ENCODE data around the gene MIEF1. TPM values are rescaled to one million over a fixed set of nuclear protein-coding genes. Genes with fewer than 3 reads are reported as not detected.

The MIEF1 gene
- total RNA-seq, 1 experiment from 2014 or later = 29.9 TPM

GRCh38 chr22:39535831-39536449 is 33.9 kb downstream of the MIEF1 start:
- in situ Hi-C loops (cut with HindIII; ENCODE audit: low pct_unique_long_range_greater_than_20kb, low sequenced_read_pairs) (no loop called here), intact Hi-C loops (cut with micrococcal nuclease; ENCODE audit: unreplicated experiment) (loop anchor here (5.0 kb wide), 1 partner anchor 501 kb away; no protein-coding TSS in a partner anchor)
- peaks cover 4% of the 10 kb centered on the region; the same call in 1 of the 2 replicates for H3K36me3 ChIP-seq (ENCODE audit: control insufficient read depth, insufficient read depth, low read length)
- H3K9me3 ChIP-seq (ENCODE audit: control insufficient read depth, insufficient read depth, low read depth, low read length) = no peaks in the 10 kb centered on the region
- ChIA-PET POLR2A (no interaction called here), CTCF (interaction anchor here (0.5 to 1.5 kb wide), 2 partner anchors 489 to 1748 kb away, joined by 4 to 5 read pairs; no protein-coding TSS in a partner anchor)
- ATAC-seq (no peak), DNase-seq (ENCODE audit: low read depth, low spot score) (no peak)
- no TSS peak for BruUV-seq (replicated peaks)
- peaks cover 17% of the 10 kb centered on the region for H3K4me1 ChIP-seq (ENCODE audit: control insufficient read depth, insufficient read depth, low read length)
- H3K27me3 ChIP-seq (ENCODE audit: control insufficient read depth, insufficient read depth, low read length) = no peaks in the 10 kb centered on the region
- no peak overlapping the region for H3K27ac ChIP-seq (ENCODE audit: low read length)
- TF ChIP-seq, protein P1, sequence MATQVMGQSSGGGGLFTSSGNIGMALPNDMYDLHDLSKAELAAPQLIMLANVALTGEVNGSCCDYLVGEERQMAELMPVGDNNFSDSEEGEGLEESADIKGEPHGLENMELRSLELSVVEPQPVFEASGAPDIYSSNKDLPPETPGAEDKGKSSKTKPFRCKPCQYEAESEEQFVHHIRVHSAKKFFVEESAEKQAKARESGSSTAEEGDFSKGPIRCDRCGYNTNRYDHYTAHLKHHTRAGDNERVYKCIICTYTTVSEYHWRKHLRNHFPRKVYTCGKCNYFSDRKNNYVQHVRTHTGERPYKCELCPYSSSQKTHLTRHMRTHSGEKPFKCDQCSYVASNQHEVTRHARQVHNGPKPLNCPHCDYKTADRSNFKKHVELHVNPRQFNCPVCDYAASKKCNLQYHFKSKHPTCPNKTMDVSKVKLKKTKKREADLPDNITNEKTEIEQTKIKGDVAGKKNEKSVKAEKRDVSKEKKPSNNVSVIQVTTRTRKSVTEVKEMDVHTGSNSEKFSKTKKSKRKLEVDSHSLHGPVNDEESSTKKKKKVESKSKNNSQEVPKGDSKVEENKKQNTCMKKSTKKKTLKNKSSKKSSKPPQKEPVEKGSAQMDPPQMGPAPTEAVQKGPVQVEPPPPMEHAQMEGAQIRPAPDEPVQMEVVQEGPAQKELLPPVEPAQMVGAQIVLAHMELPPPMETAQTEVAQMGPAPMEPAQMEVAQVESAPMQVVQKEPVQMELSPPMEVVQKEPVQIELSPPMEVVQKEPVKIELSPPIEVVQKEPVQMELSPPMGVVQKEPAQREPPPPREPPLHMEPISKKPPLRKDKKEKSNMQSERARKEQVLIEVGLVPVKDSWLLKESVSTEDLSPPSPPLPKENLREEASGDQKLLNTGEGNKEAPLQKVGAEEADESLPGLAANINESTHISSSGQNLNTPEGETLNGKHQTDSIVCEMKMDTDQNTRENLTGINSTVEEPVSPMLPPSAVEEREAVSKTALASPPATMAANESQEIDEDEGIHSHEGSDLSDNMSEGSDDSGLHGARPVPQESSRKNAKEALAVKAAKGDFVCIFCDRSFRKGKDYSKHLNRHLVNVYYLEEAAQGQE (IDR thresholded peaks at IDR 0.05; ENCODE audit: insufficient read depth in 1 of 2, low read depth in 2 of 2, low read length in 1 of 2) = no peak
- TF ChIP-seq TCF7L2 (IDR thresholded peaks at IDR 0.05; ENCODE audit: low read depth, low read length) (no peak), CTCF (IDR thresholded peaks at IDR 0.05) (no peak), POLR2AphosphoS5 (IDR thresholded peaks at IDR 0.05; ENCODE audit: low read depth, low read length) (no peak), SIN3A (IDR thresholded peaks at IDR 0.05; ENCODE audit: borderline replicate concordance, insufficient read depth, low read depth, low read length) (no peak)
- H3K4me3 ChIP-seq (ENCODE audit: low read depth in 2 of 2, low read length in 2 of 2) = no peak overlapping the region

DNA sequence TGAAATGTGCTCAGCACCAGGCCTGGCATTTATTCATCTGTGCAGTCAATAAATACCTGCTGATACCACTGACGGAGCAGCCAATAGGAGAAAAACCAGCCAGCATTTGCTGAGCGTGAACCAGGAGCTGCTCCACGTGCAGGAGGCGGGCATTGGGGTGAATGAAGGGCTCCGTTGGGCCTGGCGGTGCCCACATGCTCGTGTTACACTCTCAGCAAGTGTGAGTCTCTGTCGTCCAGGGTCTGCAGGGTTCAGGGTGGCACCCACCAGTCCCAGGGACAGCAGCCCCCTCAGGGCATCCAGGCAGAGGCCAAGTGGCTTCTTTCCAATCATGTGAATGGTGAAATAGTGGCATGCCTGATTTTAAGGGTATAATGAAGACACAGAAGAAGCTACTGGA is 34.6 kb downstream of the MIEF1 start:
- DNase-seq (ENCODE audit: low read depth, low spot score) = no peak
- intact Hi-C loops (cut with micrococcal nuclease; ENCODE audit: unreplicated experiment) (loop anchor here (5.0 kb wide), 1 partner anchor 501 kb away; no protein-coding TSS in a partner anchor), in situ Hi-C loops (cut with HindIII; ENCODE audit: low pct_unique_long_range_greater_than_20kb, low sequenced_read_pairs) (no loop called here)
- Histone ChIP-seq H3K9me3 (ENCODE audit: control insufficient read depth, insufficient read depth, low read depth, low read length) (no peaks in the 10 kb centered on the region), H3K36me3 (ENCODE audit: control insufficient read depth, insufficient read depth, low read length) (peaks cover 4% of the 10 kb centered on the region; the same call in 1 of the 2 replicates), H3K4me3 (ENCODE audit: low read depth in 2 of 2, low read length in 2 of 2) (no peak overlapping the region), H3K27ac (ENCODE audit: low read length) (no peak overlapping the region), H3K4me1 (ENCODE audit: control insufficient read depth, insufficient read depth, low read length) (peaks cover 9% of the 10 kb centered on the region), H3K27me3 (ENCODE audit: control insufficient read depth, insufficient read depth, low read length) (no peaks in the 10 kb centered on the region)
- ATAC-seq = no peak
- TF ChIP-seq POLR2AphosphoS5 (IDR thresholded peaks at IDR 0.05; ENCODE audit: low read depth, low read length) (no peak), SIN3A (IDR thresholded peaks at IDR 0.05; ENCODE audit: borderline replicate concordance, insufficient read depth, low read depth, low read length) (no peak), TCF7L2 (IDR thresholded peaks at IDR 0.05; ENCODE audit: low read depth, low read length) (no peak), CTCF (IDR thresholded peaks at IDR 0.05) (no peak)
- TF ChIP-seq, protein P1 (IDR thresholded peaks at IDR 0.05; ENCODE audit: insufficient read depth in 1 of 2, low read depth in 2 of 2, low read length in 1 of 2) = no peak
- BruUV-seq (replicated peaks) = no TSS peak
- ChIA-PET POLR2A (interaction anchor here (0.6 kb wide), 1 partner anchor 88 kb away, joined by 4 read pairs; no protein-coding TSS in a partner anchor), CTCF (interaction anchor here (0.5 to 1.5 kb wide), 2 partner anchors 488 to 1749 kb away, joined by 4 to 5 read pairs; no protein-coding TSS in a partner anchor)

All from Panc1 (cell line).